HG03432 (cell line): ENCODE results near the gene COX4I1.

Experiments used
- ATAC-seq: cut with Tn5 transposase; IDR thresholded peaks from one replicate; pipeline ENCODE4 v1.9.1; 2021; ENCODE audit warnings: mild to moderate bottlenecking, moderate library complexity; ENCODE audit not compliant: unreplicated experiment

The COX4I1 gene

DNA sequence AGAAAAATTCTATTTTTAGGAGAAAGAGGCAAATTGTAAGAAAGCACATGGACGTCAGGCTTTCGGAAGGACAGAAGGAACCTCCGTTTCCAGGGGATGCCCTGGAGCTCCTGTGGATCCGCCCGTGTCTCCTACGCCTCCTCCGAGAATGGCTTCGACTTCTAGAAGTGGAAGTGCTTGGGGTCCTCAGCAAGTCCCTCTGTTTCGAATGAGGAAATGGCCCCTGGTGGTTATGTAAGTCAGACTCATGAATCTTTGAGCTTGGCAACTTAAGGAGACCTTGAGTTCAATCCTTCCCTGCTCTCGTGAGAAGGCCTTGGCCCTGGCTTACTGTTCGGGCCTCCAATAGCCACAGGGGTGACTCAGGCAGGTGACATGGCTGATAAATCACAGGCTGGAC, 38.9 kb downstream of the COX4I1 start:
- no peak for ATAC-seq

- ATAC-seq, result no peak
Observed at GRCh38 chr16:85838876-85839585, 39.5 kb downstream of the COX4I1 start.

DNA sequence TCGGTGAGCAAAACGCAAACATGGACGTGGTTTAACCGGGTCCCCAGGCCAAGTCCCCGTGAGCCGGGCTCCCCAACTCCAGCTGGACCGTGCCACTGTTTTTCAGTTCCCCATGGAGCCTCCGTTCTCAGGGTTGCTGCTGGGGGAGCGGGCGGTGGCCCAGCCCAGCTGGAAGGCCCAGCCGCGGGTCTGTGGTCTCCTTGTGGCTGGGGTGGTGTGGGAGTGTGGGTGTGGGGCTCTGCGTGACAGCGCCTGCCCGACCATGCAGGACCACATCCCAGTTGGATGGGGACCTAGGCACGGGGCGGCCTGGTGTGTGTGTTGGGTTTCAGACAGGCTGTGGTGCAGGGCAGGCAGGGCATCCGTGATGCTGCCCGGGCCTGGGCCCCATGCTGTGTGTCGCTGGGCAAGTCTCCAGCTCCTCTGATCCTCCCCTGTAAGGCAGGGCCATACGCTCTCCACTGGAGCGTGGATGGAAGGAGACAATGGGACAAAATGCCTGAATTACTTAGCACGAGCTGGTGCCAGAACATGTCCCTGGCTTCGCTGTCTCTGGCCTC, 40.3 kb downstream of the COX4I1 start:
- ATAC-seq, result no peak

DNA sequence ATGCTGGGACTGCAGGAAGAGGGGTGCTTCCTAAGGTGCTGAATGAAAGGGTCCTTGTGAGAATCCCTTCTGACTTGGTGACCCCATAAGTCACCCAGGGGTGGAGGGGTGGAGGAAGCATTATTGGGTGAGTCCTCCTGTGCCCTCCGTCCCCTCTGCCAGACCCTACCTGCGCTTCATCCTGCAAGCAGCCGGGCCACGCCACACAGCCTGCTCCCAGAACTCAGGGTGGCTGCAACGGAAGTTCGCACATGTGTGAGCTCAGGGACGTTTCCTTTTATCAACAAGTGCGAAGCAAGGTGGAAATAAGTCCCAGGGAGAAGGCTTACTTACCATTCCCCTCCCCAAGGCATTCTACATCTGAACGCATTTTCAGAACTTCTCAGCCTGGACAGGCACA, 40.9 kb downstream of the COX4I1 start:
- no peak for ATAC-seq

- no peak for ATAC-seq
Observed at GRCh38 chr16:85840801-85841200, 41.3 kb downstream of the COX4I1 start.

GRCh38 chr16:85842435-85842834, 42.9 kb downstream of the COX4I1 start:
- ATAC-seq, result no peak

DNA sequence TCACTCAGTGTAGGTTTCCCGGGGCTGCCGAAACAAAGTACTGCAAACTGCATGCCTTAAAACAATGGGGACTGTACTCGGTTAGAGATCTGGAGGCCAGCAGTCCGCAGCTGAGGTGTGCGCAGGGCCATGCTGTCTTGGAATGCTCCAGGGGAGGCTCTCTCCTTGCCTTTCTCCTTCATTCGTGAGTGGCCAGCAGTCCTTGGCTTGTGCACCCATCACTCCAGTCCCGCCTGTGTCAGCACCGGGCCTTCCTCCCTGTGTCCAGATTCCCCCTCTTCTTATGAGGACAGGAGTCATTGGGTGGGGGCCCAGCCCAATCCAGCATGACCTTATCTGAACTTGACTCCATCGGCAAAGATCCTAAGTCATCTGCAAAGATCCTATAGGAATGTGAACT, 43.4 kb downstream of the COX4I1 start:
- no peak for ATAC-seq

GRCh38 chr16:85843471-85844168, 44.1 kb downstream of the COX4I1 start:
- ATAC-seq, result no peak

DNA sequence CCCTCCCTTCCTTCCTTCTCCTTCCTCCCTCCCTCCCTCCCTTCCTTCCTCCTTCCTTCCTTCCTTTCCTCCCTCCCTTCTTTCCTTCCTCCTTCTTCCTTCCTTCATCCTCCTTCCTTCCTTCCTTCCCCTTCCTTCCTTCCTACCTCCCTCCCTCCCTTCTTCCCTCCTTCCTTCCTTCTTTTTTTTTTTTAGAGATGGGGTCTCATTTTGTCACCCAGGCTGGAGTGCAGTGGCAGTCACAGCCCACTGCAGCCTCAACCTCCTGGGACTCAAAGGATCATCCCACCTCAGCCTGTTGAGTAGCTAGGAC, 44.6 kb downstream of the COX4I1 start:
- no peak for ATAC-seq

DNA sequence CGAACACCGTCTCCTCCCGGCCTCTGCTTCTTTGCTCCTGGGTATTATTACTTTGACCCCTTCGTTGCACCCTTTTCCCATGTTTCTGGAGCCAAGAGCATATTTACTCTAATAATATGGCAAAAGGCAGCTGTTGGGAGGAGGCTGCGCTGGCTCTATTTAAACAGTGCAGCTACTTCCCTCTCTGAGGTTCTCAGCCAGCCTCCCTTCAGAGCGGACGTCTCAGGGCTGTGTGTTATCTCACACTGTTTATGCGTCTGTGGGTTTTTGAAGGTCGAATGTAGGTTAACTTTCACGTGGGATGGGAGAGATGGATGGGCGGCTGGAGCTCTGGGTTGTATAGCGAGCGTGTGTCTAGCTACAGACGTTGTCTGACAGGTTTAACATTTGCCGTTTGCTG, 45.3 kb downstream of the COX4I1 start:
- no peak for ATAC-seq

DNA sequence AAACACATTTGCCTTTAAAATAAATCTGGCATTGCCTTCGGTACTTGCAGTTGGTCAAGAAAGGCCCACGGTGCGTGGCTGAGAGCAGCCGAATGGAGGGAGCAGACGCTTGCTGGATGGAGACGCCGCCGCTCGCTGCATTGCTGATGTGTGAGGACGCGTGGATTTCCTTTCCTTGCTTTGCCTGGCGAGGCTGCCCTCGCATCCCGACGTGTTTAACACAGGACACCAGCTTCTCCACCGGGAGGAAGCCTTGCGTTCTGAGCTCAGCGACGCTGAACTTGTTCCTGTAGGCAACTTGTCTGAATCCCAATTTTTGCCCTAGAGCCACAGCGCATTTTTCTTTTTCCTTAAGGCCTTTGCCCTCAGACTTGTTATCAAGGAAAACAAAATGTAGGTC, 45.8 kb downstream of the COX4I1 start:
- ATAC-seq, result no peak

DNA sequence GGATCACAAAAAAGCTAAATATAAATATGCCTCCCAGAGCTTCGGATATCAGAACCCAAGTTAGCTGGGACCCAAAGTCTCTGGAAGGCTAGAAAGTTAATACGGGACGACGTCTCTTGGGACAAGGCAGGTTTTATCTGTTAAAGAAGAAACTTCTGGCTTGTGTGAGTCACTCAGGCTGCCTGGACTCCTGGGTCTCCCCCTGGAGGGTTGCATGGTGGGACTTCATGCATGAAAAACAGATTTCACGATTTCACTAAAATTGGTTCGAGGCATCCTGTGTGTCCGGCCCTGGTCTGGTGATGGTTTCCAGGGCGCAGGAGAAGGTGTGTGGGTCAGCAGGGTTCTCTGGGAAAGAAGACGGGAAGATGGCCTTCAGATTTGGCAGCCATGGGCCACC, 47.0 kb downstream of the COX4I1 start:
- no peak for ATAC-seq

DNA sequence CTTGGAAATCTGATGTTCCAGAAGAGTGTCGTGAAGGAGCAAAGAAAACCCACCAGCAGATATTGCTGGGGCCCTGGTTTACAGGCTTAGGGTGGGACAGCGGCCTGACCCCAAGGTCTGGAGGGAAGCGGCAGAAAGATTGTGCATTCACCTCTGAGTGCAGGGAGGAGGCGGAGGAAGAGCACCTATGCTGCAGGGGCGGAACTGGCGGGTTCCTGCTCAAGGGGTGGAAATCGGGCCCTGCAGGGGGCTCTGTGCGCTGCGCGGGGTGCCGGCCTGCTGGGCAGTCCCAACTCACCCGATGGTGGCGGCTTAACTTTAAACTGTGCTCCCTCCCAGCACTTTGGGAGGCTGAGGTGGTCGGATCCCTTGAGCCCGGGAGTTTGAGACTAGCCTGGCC, 47.5 kb downstream of the COX4I1 start:
- ATAC-seq, result no peak

DNA sequence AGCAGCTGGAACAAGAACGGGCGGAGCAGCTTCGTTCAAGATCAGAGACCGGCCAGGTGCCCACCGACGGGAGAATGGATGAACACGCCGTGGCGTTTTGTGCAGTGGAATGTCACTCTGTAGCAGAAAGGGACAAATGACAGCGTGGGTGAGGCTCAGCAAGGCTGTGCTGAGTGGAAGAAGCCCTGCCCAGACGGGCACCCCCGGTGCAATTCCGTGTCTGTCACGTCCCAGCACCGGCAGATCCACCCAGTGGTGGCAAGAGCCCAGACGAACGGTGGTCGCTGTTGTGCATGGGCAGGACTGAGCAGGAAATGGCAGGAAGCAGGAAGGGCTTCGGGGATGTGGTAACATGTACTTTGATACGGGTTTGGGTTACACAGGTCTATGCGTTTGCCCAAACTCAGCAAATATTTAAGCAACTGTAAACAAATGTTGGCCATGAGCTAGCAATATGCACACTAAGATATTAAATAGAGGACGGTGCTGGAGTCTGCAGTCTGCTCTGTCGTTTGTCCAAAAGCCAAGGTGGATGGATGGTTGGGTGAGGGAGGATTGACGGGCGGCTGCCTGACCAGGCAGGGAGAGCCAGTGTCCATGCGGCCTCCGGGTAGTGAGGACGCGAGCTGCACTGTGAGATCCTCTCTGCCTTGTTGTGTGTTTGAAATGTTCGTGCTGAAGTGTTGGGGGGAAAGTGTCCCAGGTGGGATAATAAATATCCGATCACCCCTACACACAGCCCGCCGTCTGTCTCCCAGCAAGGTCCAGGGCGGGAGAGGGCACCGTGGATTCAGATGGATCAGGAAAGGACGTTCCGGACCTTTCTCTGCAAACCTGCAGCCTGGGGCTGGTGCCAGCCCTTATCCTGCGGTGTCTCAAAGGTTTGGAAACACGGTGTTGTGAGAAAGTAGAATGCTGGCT, 48.4 kb downstream of the COX4I1 start:
- ATAC-seq, result no peak

DNA sequence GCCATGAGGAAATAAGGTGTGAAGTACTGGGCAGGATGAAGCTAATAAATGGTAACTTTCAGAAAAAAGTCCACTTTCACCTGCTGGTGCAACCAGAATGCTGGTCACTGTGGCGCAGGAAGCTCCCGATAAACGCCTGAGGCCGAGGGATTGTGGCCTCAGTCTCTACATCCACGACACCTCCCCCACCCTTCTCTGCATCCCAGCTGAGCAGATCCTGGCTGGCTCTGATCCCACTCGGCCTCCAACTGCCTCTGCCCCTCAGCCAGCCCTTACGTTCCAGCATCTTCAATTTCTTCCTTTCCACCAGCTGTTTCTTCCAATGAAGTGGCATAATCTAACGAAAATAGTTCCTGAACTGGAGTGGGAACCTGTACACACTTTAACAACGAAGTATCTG, 49.5 kb downstream of the COX4I1 start:
- no peak for ATAC-seq

DNA sequence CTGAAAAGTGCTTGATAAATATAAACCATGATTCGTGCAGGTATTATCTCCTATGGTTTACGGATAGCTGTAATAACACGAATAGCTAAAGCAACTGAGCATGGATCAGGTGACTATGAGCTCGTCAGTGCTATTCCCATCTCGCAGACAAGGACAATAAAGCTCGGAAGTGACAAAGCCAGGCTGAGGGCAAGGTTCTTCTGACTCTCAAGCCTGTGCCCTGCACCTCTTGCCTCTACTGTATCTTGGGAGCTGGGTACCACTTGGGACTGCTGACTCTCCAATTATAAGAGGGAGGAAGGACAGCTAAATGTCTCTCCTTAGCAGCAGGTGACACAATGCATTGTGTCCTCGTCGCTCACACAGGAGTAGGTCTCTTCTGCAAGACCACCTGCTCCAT, 49.9 kb downstream of the COX4I1 start:
- ATAC-seq, result no peak

GRCh38 chr16:85850344-85850880, 50.9 kb downstream of the COX4I1 start:
- ATAC-seq, result no peak

DNA sequence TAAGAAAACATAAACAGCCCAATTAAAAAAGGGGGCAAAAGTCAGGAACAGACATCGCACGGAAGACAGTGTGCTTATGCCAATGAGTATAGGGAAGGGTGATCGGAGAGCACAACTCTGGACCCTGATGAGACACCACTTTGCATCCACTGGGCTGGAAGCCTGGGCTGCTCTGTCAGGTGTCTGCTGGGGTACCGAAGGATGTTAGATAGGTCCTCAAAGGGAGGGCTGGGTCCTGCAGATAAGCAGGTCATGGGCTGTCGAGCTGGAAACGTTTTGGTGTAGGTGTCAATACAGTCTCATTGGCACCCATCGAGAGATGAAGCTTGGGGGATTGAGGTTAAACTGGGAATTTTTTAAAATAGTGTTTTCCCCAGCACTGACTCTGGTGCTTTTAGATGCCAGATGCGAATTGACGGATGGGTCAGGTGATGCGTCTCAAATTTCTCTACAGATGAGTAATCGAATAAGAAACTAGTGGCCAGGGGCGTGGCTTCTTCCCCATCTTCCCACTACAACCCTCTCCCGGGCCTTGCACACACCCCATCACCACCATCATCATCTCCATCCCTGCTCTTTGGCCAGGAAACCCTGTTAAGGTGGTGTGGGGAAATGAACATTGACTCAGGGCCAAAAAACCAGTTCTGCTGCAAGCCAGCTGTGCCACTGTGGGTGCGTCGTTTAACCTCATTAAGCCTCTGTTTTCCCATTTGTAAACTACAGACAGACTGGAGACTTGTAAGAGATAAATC, 51.7 kb downstream of the COX4I1 start:
- ATAC-seq, result no peak

DNA sequence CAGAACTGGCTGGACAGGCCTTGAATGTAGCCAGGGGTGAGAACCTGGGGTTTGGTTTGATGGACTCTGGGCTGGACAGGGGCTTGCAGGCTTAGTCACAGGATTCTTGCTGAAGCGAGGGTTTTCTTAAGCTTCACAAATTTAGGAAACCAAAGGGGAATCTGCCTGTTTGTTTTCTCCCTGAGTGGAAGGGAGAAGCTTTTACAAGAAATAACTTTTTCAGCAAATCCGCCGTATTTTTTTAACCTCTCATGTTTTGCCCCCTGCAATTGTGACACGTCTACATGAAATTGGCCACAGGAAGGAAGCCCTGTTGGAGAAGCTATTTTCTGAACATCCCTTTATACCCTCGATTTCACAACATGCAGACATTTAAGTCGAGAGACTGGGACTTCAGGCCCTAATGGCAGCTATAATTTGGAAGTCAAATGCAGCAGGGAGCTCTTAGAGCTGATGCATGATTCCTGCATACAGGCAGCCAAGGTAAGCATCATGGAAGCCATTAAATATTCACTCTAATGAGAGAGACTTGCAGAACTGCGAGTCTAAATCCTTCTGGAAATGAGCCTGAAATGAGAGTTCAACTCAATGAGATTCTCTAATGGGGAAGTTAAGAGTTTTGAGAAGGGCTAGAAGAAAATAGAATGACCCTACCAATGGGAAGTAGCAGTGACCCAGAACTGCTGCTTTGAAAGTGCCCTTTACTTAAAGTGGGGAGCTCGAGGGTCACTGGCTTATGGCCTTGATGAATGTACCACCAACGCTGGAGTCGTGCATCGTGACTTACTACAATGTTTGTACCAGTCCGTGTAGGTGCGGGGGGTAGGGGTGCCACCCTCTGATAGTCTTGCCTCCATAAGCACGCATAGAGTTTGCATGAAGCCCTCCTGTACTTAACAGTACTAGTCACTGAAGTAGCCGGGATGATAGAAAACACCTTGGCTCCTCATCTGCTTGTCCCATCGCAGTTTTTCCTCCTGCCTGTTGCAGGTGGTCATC, 54.4 kb downstream of the COX4I1 start:
- ATAC-seq, result no peak
